Upper lobe of left lung (tissue), 4 donors: ENCODE results near the gene RBBP5.

Experiments used
- CTCF ChIP-seq, 6 experiments: fragments of 450-650 bp in 4 of 6; fragments of 200-600 bp in 2 of 6; sonication (generic) in 2 of 6; IDR thresholded peaks; one replicate each; pipeline ENCODE4 v1.5.1; 2016 to 2019; ENCODE audit warnings: antibody characterized with exemption in 6 of 6
- EP300 ChIP-seq, 4 donors: sonication (generic); formaldehyde crosslinking; IDR thresholded peaks; one replicate each; pipeline ENCODE4 v1.5.1; 2017; ENCODE audit warnings: antibody characterized with exemption in 4 of 4, control low read depth in 2 of 4

GRCh38 chr1:205076245-205076761 is 45.5 kb downstream of the RBBP5 start:
- TF ChIP-seq CTCF (IDR thresholded peaks at IDR 0.05) (no peak), EP300 (IDR thresholded peaks at IDR 0.05) (no peak)
